ES-I3 (cell line): ENCODE results near the gene LRRC10.

Experiments used
- H3K36me3 ChIP-seq: 2 replicates; pipeline ENCODE4 v1.6.1; 2013; ENCODE audit warnings: mild to moderate bottlenecking, low read length, control low read depth, moderate library complexity; ENCODE audit not compliant: insufficient read depth
- H3K4me1 ChIP-seq: 2 replicates; pipeline ENCODE4 v1.6.1; 2013; ENCODE audit warnings: mild to moderate bottlenecking, control low read depth, low read length; ENCODE audit not compliant: insufficient read depth
- H3K9ac ChIP-seq: 2 replicates; pipeline ENCODE4 v1.6.1; 2013; ENCODE audit warnings: low read depth, mild to moderate bottlenecking, low read length, moderate library complexity
- H3K9me3 ChIP-seq: 2 replicates; pipeline ENCODE4 v1.6.1; 2013; ENCODE audit warnings: mild to moderate bottlenecking, low read length, moderate library complexity; ENCODE audit not compliant: control insufficient read depth, insufficient read depth

LRRC10 gene, protein sequence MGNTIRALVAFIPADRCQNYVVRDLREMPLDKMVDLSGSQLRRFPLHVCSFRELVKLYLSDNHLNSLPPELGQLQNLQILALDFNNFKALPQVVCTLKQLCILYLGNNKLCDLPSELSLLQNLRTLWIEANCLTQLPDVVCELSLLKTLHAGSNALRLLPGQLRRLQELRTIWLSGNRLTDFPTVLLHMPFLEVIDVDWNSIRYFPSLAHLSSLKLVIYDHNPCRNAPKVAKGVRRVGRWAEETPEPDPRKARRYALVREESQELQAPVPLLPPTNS

DNA sequence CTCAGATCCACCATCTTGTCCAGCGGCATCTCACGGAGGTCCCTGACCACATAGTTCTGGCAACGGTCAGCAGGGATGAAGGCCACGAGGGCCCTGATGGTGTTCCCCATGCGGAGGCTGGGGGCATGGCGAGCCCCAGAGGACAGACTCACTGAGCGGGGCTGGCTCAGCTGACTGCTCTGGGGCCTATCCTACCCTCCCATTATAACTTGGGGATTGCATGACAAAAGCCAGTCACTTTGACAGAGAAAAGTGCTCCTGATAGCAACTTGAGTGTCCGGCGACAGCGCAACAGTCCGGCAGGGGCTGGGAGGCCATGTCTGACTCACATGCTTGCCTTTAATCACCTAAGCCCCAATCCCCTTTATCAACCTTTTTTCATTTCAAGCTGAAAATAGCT is at the start of gene LRRC10:
LRRC10 (minus strand) TSS at position 179 of the 400 bp plus-strand sequence; CDS start at position 110, 69 bp downstream.
- Histone ChIP-seq H3K4me1 (no peaks in the 10 kb centered on the region), H3K9ac (no peak within 1 kb of the TSS), H3K9me3 (no peaks in the 10 kb centered on the region), H3K36me3 (no peaks in the 10 kb centered on the region)

DNA sequence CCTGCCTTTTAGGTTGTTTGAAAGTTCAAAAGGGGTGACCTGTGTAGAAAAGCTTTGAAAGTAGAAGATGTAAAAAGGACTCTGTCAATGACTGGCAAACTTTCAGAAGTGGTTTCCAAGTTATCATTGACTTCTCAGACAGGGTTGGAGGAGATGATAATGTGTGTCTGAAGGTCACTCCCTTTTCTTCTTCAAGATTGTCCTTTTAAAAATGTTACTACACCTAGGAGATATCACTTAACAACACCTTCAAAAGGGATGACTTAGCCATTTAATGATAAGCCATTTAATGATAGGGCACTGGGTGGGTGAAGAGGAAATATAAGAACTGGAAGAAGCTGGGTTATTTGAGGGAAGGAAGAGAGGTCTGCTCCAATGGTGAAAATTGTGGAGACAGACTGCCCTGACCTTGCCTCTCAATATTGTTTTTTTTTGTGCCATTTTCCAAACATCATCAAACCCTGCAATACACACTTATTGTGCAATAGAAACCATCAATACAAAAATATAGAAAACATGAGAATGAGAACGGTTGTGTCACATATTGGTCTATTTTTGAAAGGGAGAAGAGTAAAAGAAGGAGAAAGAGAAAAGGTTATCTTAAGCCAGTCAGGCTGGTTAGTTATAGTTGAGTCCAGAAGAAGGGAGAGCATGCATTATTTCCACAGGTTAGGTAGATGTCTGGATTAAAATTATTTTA is 49.6 kb upstream of the LRRC10 start:
- Histone ChIP-seq H3K9ac (no peak overlapping the region), H3K9me3 (no peaks in the 10 kb centered on the region), H3K36me3 (no peaks in the 10 kb centered on the region), H3K4me1 (no peaks in the 10 kb centered on the region)

DNA sequence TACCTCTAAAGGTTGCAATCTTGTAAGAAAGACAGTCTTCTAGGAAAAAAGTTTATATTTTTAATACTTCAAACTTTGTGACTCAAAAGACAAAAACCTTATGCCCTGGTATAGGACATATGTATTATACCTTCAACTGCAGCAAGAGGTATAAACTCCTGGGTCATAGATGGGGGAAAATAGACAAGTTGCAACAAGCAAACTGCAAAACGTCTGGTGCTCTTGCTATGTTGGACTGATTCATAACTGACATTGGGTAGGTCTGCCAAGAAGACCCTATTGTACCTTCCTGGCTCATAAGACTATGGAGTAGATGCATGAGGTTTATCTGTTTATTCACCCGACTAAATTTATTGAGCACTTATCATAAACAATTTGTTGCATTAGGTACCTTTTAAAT is 47.5 kb upstream of the LRRC10 start:
- H3K9ac ChIP-seq, result no peak overlapping the region
- H3K36me3 ChIP-seq, result no peaks in the 10 kb centered on the region
- no peaks in the 10 kb centered on the region for H3K4me1 ChIP-seq
- H3K9me3 ChIP-seq, result no peaks in the 10 kb centered on the region

DNA sequence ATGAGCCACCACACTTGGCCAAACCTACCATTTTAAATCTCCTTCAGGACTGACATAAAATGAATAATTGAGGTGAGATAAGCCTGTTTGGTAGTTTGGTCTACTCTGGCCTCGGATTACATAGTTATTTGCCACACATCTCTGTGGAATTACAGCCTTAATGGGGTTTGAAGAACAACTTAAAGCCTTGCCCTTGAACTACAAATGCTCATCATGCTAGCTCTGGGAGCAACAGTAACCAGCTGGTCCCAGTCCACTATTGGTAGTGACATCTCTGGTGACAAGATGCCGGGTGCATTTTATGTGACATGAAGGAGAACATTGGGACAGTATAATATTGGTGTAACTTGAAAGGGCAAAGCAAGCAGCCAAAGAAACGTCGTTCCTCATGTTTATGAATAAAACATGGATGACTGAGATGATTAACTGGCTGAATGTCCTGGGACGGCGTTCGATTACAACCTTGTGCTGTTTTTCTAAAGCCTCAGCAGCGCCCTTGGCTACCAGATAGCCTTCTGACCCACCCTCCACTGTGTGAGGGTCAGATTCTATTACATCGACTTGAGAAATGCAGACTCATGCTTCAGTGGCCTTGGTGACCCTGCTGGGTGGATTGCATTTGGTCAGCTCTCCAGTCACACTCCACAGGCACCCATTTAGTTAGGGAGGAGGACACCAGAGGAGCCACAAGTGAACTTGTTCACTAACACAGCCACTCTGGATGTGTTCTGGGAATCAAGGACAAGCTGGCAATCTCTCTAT is 46.9 kb upstream of the LRRC10 start:
- Histone ChIP-seq H3K36me3 (no peaks in the 10 kb centered on the region), H3K9ac (no peak overlapping the region), H3K9me3 (no peaks in the 10 kb centered on the region), H3K4me1 (no peaks in the 10 kb centered on the region)

DNA sequence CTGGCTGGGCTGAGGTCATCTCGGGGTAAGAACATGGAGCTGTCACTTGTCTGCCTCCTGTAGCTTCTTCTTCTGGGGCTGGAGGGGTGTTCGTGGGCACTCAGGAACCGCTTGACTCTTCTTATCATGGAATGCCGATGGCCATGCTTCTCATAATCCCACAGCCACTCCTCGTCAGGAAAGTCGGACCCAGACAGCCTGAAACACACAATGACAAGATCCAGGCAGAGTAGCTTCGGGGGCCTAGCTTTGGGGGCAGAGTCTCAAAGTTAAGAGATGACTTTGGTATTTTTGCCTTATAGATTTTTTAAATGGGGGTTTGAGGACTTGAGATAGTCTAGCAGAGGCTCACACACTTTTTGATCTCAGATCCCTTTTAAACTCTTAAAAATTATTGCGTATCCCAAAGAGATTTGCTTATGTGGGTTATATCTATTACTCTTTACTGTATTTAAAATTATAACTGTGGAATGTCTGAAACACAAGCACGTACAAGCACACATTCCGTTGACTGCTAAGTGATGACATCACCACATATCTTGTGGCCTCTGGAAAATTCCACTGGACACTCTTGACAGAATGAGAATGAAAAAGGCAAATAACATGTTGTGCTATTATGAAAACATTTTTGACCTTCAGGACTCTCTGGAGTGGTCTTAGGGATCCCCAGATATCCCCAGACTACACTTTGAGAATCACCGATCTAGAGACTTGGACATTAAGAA is 45.1 kb upstream of the LRRC10 start:
- H3K36me3 ChIP-seq, result no peaks in the 10 kb centered on the region
- H3K4me1 ChIP-seq, result no peaks in the 10 kb centered on the region
- no peaks in the 10 kb centered on the region for H3K9me3 ChIP-seq
- H3K9ac ChIP-seq, result no peak overlapping the region

DNA sequence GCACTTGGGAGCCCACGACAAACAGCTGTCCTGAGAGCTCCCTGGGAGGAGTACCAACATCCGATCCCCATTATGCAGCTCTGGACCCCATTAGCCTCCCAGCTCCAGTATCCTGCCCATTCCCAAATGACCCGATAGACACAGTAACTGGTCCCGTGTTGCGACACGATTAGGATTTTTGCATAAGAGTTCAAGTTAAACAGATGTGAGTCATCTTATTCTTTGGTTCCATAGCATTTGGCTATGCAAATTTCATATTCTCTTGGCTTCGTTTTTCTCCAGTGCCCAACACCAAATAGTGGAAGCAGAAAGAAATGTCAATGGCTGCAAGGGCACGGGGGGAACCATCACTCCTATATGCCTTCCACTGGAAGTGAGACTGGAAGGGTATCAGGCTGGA is 43.0 kb upstream of the LRRC10 start:
- H3K9ac ChIP-seq, result no peak overlapping the region
- H3K9me3 ChIP-seq, result no peaks in the 10 kb centered on the region
- H3K36me3 ChIP-seq, result no peaks in the 10 kb centered on the region
- H3K4me1 ChIP-seq, result no peaks in the 10 kb centered on the region

DNA sequence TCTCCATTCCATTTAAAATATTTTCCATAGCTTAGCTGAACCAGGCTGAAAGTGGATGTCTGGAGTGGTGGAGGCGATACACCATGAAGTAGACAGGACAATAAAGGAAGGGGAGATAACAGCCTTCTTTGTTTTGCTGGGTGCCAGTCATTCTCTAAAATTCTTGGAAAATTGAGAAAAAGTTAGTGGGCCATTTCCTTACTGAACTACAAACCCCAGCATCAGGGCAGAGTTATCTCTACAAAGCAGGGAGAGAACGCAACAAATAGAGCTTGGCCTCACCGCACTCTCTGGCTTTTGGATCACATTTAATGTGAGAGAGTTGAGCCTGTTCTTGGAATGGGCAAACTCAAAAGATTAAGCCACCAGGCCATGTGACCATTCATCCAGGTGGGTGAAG is 41.2 kb upstream of the LRRC10 start:
- Histone ChIP-seq H3K9ac (no peak overlapping the region), H3K36me3 (no peaks in the 10 kb centered on the region), H3K9me3 (no peaks in the 10 kb centered on the region), H3K4me1 (no peaks in the 10 kb centered on the region)

DNA sequence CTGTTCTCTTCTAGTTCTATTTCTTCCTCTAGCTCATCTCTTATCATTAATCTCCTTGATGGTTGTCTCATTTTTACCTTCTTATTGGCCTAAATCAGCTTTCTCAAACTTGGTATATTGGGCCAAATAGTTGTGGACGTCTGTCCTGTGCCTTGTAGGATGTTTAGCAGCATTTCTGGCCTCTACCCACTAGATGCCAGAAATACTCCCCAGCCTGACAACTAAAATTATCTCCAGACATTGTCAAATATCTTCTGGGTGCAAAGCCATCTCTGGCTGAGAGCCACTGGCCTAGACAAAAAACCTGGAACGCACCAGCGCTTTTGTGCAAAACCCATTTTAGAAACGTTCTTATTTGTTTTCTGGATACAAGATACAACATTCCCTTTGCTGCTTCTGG is 38.8 kb upstream of the LRRC10 start:
- no peaks in the 10 kb centered on the region for H3K36me3 ChIP-seq
- no peak overlapping the region for H3K9ac ChIP-seq
- no peaks in the 10 kb centered on the region for H3K4me1 ChIP-seq
- H3K9me3 ChIP-seq, result no peaks in the 10 kb centered on the region

DNA sequence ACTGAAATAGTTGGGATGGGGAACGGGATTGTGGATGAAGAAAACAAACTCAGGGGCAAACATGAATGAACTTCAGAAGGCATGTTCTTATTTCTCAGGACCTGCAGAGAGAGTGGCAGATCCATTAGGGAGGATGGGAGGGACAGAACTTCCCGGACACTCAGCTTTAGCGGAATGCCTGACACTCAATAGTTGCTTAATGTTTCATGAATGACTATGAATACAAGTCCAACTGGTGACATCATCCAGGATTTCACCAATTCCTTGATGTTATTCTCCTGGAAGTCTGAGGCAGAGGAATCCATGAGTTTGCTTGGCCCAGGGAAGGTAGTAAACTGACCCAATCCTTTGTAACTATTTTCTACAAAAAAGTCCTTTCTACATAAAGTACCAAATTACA is 37.8 kb upstream of the LRRC10 start:
- Histone ChIP-seq H3K36me3 (no peaks in the 10 kb centered on the region), H3K9ac (no peak overlapping the region), H3K9me3 (no peaks in the 10 kb centered on the region), H3K4me1 (no peaks in the 10 kb centered on the region)

DNA sequence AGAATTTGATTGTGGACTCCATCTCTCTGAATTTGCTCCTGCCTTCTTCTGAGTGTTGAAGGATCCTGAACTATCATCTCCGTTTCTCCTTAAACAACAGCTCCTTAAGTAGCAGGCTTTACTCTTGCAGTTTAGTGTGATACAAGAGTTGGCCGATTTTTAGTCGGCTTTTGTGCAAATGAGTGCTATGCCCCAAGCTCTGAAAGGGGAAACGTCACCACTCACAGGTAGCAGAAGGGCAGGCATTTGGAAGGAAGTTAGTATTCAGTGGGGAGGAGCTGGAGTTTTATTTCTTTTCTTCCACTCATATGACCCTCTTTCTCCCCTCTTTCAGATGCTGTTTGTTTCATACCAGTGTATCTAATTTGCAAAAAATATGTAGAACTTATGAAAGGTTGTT is 36.5 kb upstream of the LRRC10 start:
- Histone ChIP-seq H3K4me1 (no peaks in the 10 kb centered on the region), H3K9me3 (no peaks in the 10 kb centered on the region), H3K36me3 (no peaks in the 10 kb centered on the region), H3K9ac (no peak overlapping the region)

DNA sequence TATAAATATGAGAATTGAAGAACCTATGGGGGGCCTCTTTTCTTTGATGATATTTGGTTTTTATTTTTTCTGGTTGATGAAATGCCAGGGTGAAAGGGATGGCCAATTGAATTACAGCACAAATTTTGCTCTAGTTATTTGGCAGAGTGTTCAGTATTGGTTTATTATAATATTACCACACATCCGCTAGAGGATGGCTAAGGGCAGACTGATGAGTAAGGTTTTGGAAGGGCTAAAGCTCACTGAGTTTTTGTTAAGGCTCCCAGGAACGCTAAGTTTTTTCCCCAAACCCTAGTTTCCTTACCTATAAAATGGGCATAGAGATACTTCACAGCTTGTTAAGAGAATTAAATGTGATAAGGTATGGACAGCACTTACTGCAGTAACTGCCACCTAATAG is 34.3 kb upstream of the LRRC10 start:
- H3K9me3 ChIP-seq, result no peaks in the 10 kb centered on the region
- no peak overlapping the region for H3K9ac ChIP-seq
- H3K36me3 ChIP-seq, result no peaks in the 10 kb centered on the region
- H3K4me1 ChIP-seq, result no peaks in the 10 kb centered on the region

DNA sequence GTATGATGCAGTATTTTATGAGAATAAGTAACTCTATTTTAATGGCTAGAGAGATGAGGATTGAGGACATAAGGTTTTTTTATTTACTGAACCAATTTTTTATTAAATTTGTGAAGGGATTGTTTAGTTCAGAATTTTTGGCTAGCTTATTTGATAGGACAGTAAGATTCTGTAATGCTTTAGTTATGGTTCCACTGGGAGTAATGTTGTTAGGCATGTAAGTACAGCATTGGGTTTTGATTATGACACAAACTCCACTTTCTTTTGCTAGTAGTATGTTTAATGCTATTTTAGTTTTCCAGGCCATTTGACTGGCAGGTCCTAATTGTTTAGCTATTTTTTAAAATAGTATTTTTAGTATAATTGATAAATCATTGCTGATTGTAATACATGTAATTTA is 33.8 kb upstream of the LRRC10 start:
- Histone ChIP-seq H3K4me1 (no peaks in the 10 kb centered on the region), H3K9me3 (no peaks in the 10 kb centered on the region), H3K9ac (no peak overlapping the region), H3K36me3 (no peaks in the 10 kb centered on the region)

DNA sequence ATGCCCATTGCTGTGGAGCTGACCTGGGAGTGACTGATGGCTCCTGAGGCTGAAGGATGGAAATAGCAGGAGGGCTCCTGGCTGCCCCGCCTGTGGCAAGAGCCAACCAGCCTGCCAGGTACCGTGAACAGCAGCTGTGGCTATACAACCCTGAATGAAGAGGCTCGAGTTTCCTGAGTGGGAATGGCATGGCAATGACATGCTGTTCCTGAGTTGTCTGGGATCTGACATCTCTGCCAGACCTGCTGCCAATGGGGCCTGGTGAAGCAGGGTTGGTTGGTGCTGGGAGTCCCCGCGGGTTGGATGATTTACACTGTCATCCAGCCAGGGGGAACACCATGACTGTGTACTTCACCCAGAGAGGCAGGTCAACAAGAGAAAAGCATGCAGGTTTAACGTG is 31.8 kb upstream of the LRRC10 start:
- H3K4me1 ChIP-seq, result no peaks in the 10 kb centered on the region
- no peaks in the 10 kb centered on the region for H3K36me3 ChIP-seq
- no peak overlapping the region for H3K9ac ChIP-seq
- H3K9me3 ChIP-seq, result no peaks in the 10 kb centered on the region

DNA sequence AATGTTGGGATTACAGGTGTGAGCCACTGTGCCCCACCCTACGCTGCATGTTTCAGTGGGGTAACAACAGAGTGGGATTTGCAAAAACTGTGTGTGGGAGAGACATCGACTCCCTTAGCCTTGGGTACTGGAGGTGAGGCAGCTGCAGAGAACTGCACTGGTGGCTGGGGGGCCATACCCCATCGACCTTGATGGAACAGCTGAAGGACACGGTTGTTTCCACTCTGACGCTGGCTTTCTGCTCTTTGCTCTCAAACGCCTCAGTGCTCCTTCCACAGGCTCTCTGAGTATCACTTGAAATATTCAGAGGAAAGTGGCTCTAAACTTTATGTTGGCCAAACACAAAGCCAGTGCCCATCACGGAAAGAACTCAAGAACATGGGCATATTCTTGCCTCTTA is 30.8 kb upstream of the LRRC10 start:
- H3K4me1 ChIP-seq, result no peaks in the 10 kb centered on the region

More for the DNA sequence above, 30.8 kb upstream of the LRRC10 start:
- no peaks in the 10 kb centered on the region for H3K36me3 ChIP-seq
- no peaks in the 10 kb centered on the region for H3K9me3 ChIP-seq
- no peak overlapping the region for H3K9ac ChIP-seq
